ENCODE measurements around the gene COPG2.

DNA sequence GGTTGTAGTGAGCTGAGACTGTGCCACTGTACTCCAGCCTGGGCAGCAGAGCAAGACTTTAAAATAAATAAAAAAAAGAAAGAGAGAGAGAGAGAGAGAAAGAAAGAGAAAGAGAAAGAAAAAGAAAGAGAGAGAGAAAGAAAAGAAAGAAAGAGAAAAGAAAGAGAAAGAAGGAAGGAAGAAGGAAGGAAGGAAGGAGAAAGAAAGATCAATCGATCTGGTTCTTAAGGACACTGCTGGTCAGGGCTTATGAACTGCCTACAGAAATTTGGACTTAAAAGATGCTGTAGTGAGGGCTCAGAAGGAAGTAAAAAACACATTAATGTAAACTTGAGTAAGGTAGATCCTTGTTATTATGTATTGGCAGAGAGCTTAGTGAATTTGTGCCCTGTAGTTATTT, 62.4 kb downstream of the COPG2 start:
- TF ChIP-seq, protein P1, sequence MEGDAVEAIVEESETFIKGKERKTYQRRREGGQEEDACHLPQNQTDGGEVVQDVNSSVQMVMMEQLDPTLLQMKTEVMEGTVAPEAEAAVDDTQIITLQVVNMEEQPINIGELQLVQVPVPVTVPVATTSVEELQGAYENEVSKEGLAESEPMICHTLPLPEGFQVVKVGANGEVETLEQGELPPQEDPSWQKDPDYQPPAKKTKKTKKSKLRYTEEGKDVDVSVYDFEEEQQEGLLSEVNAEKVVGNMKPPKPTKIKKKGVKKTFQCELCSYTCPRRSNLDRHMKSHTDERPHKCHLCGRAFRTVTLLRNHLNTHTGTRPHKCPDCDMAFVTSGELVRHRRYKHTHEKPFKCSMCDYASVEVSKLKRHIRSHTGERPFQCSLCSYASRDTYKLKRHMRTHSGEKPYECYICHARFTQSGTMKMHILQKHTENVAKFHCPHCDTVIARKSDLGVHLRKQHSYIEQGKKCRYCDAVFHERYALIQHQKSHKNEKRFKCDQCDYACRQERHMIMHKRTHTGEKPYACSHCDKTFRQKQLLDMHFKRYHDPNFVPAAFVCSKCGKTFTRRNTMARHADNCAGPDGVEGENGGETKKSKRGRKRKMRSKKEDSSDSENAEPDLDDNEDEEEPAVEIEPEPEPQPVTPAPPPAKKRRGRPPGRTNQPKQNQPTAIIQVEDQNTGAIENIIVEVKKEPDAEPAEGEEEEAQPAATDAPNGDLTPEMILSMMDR (IDR thresholded peaks at IDR 0.05) = no peak
- no peak for TF ChIP-seq FOXJ3 (CRISPR knock-in tag; IDR thresholded peaks at IDR 0.05; ENCODE audit: borderline replicate concordance)
- TF ChIP-seq, protein P2, sequence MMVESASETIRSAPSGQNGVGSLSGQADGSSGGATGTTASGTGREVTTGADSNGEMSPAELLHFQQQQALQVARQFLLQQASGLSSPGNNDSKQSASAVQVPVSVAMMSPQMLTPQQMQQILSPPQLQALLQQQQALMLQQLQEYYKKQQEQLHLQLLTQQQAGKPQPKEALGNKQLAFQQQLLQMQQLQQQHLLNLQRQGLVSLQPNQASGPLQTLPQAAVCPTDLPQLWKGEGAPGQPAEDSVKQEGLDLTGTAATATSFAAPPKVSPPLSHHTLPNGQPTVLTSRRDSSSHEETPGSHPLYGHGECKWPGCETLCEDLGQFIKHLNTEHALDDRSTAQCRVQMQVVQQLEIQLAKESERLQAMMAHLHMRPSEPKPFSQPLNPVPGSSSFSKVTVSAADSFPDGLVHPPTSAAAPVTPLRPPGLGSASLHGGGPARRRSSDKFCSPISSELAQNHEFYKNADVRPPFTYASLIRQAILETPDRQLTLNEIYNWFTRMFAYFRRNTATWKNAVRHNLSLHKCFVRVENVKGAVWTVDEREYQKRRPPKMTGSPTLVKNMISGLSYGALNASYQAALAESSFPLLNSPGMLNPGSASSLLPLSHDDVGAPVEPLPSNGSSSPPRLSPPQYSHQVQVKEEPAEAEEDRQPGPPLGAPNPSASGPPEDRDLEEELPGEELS (CRISPR knock-in tag; IDR thresholded peaks at IDR 0.05) = no peak
- no peak for TF ChIP-seq NFYB (CRISPR knock-in tag; conservative IDR thresholded peaks at IDR 0.05; ENCODE audit: low read depth)
- TF ChIP-seq CREM (CRISPR knock-in tag; IDR thresholded peaks at IDR 0.05) = no peak
- no peak for TF ChIP-seq NFE2L1 (CRISPR knock-in tag; IDR thresholded peaks at IDR 0.05)
